Lung microvascular endothelial cell (primary cell): ENCODE results near the gene CCDC170. TPM values are rescaled to one million over a fixed set of nuclear protein-coding genes. Genes with fewer than 3 reads are reported as not detected.
A peak's percentile ranks its signal among the peaks of the same experiment; 100 is the strongest.
"Not testable (repeated sequence)": the region's sequence is repeated elsewhere in the genome, so short reads cannot be mapped to it uniquely, and the experiment has no call there.

Source experiments
- DNase-seq, 2 donors: peaks; one replicate each; pipeline versions ENCODE4 v3.0.0 to v3.0.0-alpha.2; 2010; ENCODE audit warnings: low read depth in 2 of 2
- total RNA-seq: library from RNA; depleted of rRNA; stranded (reverse); fragments of >200 nt; gene quantifications from 2 replicates; pipeline ENCODE4 v1.2.1, GENCODE V29; 2014

Gene CCDC170
- total RNA-seq, 1 donor from 2014 or later: not detected

DNA sequence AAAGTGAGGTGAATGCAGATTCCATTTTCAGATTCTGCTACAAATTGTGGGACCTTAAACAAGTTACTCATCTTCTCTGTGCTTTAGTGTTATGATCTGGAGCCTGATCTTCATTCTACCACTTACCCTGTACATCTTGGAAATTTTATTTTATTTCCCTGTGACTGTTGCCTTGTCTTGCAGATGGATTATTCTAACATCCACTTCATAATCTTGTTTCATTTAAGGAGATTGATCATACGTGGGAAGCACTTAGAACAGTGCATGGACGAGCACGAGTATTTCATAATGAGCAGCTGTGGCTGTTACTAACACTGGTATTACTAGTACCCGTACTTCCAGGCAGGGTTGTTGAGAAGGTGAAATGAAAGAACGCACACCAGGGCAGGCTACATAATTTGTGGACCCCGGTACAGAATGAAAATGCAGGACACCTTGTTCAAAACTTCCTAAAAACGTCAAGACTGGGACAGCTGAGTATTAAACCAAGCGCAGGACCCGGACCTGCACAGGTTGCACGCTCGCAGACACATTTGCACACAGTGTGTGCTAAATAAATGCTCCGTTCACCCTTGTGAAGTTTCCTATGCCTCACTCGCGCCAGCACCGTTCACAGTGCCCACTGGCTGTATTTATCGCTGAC lies 535 bp upstream of the CCDC170 start:
- peak in 1 of 2 donors; percentile 32 for DNase-seq

DNA sequence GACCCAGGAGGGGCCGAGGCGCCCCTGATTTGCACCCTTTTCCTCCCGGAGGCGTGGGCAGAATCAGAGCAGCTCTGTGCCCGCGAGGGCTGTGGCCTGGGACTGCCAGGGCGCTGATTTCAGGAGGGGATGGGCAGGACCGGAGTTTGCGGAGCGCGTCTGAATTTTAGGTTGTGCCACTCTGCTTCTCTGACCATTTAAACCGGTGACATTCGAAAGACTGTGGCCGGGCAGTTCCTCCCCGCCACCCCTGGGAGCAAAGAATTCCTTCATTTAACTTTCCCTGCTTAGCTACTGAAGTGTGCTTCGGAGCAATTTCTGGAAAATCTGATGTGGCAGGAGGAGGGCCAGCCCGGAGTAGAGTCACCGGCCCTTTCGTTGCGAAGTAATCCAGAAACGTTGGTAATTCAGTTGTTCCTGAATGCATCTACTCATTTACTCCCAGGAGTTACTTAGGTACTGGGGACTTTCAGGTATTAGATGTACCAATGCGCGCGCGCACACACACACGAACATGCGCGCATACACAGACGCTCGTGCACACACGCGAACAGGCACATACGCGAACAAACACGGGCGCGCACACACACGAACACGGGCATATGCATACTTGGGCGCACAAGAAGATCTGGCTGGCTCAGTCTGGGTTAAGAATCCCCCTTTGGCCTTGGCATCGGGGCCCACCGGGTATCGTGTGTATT lies 568 bp downstream of the CCDC170 start:
- DNase-seq: peak; percentile 44 to 55

DNA sequence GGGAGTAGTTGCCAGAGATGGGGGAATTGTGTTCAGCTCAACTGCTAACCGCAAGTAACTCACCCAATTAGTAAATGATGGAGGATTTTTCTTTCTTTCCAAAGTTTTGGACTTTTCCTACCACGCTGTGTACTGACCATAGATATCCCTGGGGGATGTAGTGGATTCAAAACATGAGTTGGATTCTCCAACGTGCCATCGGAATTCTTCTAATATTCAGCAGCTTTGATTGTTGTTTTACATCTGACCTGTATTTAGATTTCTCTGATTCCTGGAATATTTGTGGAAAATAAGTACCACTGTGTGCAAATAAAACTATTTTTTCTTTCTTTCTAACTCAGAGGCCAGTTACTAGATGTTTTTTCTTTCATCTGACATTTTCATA lies 1.1 kb downstream of the CCDC170 start:
- DNase-seq: no peak

DNA sequence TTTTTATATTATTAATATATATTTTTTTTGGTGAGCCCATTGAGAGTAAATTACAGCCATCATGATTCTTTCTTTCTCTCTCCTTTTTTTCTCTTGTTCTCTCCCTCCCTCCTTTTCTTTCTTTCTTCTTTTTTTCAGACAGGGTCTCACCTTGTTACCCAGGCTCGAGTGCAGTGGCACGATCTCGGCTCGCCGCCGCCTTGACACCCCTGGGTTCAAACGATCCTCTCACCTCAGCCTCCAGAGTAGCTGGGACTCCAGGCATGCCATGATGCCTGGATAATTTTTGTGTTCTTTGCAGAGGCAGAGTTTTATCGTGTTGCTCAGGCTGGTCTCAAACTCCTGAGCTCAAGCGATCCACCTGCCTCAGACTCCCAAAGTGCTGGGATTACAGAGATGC lies 1.6 kb downstream of the CCDC170 start:
- no peak for DNase-seq

DNA sequence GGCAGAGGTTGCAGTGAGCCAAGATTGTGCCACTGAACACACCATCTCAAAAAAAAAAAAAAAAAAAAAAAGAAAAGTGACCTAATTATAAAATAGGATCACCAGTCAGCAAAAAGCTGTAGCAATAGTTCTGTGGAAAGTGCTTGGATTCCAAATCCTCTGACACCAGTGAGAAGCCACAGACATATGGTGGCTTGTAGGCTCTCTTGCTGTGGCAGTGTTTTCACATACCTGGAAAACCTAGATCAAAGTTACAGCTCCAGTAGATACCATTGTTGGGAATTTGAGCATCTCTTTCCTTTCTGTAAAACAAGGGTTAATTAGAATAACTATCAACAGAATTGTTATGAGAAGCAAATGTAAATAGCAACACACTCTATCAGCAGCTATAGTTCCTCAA lies 4.1 kb downstream of the CCDC170 start:
- no peak for DNase-seq

- no peak for DNase-seq
Observed at GRCh38 chr6:151498327-151498726, 4.5 kb downstream of the CCDC170 start.

DNA sequence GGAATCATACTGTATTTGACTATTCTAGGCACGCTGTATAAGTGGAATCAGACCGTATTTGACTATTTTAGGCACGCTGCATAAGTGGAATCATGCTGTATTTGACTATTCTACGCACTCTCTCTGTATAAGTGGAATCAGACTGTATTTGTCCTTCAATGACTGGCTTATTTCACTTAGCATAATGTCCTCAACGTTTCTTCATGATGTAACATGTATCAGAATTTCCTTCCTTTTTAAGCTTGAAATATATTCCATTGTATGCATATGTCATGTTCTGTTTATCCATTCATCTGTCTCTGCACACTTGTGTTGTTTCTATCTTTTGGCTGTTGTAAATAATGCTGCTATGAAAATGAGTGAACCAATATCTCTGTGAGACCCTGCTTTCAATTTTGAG lies 5.7 kb downstream of the CCDC170 start:
- DNase-seq: no peak

- DNase-seq: no peak
Observed at GRCh38 chr6:151501511-151502136, 7.8 kb downstream of the CCDC170 start.

DNA sequence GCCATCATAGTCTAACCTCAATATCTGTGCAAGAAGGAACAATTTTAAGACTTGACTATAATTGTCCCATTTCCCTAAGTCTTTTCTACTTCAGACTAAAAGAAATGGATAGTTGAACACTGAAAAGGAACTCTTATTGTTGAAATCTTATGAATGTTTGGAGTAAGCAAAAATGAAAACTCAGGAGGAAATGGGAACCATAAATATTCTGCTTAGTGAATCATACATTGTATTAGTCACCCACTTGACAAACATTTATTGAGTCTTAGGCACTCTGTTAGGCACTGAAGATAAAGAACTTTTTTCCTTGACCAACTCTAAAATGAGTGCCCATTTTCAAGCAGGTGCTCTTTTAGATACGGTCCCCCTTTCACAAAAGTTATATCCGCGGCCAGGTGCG lies 8.7 kb downstream of the CCDC170 start:
- DNase-seq: peak in 1 of 2 donors; percentile 69

DNA sequence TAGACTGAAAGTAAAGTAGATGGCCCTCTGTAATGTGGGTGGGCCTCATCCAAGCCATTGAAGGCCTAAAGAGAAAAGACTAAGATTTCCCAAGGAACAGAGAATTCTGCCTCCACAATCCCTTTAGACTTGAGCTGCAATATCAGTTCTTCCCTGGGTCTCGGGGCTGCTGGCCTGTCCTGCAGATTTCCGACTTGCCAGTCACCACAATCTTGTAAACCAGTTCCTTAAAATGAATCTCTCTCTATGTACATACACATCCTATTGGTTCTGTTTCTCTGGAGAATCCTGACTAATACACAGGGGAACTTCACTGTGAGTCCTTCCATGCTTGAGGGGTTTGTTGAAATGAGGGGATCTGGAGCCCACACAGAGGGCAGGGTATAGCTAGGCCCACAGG lies 12.9 kb downstream of the CCDC170 start:
- DNase-seq: no peak

DNA sequence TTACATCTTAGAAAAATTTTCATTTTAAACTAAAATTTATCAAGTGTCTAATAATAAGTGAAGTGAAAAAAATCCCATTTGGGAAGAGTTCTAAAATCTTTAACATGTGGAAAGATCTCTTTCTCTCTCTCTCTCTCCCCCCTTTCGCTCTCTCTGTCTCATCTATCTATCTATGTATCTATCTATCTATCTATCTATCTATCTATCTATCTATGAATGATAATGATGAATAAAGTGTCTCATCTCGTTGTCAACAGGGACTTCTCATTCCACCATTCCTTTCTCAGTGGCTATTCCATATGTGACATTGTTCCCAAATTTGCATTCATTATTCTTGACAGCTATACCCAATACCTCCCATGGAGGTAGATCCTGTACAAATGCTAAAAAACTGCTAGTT lies 15.2 kb downstream of the CCDC170 start:
- DNase-seq: no peak

DNA sequence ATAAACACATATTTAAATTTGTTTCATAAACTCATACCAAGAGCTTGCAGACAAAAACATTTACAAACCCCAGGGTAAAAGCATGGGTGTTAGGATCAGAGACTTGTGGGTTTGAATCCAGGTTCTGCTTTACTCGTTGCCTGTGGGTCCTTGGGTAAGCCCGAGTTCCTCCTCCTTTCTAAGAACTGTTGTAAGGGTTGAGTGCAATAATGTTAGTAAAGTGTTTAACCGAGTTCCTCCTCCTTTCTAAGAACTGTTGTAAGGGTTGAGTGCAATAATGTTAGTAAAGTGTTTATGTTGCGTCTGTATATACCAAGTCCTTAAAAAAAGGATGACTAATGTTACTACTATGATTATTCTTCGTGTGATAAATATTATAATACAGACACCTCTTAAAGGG lies 18.7 kb downstream of the CCDC170 start:
- DNase-seq: no peak

GRCh38 chr6:151514000-151514730 lies 20.3 kb downstream of the CCDC170 start:
- DNase-seq: no peak

GRCh38 chr6:151518992-151519391 lies 25.2 kb downstream of the CCDC170 start:
- DNase-seq: not testable (repeated sequence)

DNA sequence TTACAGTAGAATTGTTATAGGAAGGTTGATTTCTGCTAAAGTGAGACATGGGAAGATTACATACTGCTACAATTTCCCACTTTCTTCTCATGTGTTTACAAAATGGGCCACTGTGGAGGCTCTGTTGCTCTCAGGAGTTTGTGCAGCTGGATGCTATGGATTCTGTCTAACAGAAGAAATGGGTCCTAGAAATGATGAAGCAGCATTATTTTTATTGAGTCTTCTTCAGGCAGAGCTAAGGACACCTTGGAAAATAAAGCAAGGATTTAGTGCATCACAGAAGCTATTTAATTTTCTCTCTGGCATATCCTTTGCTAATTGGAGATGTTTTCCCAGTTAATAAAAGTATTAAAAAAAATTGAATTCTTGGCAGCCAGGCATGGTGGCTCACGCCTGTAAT lies 29.2 kb downstream of the CCDC170 start:
- DNase-seq: no peak

- no peak for DNase-seq
Observed at GRCh38 chr6:151524059-151524458, 30.2 kb downstream of the CCDC170 start.

DNA sequence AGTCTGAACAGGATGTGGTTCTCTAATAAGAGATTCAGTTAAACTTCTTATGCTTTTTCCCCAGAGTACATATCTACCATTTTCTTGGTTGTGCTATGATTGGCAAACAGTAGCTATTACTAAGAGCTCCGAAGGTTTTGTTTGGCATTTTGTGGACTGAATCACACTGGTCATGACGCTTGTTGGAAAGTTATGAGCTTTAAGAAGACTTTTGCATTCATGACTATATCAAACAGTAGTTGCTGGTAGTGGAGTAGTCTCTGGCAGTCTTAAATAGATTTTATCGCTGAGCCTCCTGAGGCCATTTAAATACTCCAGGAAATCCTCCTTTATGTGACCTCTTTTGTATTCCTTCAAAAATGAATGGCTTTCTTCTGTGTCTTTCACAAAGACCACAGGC lies 40.8 kb downstream of the CCDC170 start:
- DNase-seq: peak in 1 of 2 donors; percentile 17

DNA sequence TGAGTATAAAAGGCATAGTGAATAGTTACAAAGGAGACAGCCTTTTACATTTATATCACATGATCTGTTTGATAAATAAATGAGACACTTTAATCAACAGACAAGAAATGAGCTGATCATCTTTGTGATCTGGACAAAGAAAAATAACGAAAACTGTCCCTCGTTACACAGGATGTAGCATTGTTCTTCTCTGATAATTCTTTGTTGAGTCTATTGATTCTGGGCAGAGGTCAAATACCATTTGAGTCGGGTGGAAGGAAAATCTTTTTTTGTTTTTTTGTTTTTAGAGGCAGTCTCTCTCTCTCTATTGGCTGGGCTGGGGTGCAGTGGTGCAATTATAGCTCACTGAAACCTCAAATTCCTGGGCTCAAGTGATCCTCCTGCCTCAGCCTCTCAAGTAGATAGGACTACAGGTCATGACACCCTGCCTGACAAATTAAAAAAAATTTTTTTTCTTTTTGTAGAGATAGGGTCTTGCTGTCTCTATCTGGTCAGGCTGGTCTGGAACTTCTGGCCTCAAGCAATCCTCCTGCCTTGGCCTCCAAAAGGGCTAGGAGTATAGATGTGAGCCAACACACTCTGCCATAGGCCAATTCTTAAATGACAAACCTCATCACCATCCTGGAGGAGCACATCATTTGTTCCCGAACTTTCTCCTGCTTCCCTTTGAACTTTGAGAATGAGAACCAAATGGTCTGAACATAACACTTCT lies 41.8 kb downstream of the CCDC170 start:
- DNase-seq: no peak

DNA sequence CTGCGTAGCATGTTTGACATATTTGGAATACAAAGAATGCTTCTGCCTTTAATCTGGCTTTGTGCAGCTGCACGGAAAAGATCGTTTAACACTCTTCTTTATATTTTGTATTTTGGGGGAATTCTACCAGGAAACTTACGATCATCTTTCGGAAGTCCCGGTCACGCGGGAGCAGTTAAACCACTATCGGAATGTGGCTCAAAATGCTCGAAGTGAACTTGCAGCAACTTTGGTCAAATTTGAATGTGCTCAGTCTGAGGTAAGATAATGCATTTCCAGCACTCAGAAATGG lies 42.3 kb downstream of the CCDC170 start:
- DNase-seq: no peak

DNA sequence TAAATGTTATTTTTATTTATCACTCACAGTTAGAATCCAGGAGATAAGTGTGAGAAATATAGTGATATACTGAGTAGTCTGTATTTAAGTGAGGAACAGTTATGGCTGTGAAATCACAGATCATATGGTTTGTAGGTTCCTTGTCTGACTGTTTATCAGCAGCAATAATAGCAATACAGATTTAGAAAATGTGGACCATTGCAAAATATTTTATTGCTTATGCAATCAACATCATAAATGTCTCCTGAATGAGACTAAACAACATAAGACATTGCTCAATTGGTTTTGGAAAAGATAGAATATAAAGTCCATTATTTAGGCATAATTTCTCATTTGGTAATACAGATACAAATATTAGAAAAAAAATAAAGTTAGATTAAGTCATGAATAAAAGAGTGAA lies 43.7 kb downstream of the CCDC170 start:
- no peak for DNase-seq

DNA sequence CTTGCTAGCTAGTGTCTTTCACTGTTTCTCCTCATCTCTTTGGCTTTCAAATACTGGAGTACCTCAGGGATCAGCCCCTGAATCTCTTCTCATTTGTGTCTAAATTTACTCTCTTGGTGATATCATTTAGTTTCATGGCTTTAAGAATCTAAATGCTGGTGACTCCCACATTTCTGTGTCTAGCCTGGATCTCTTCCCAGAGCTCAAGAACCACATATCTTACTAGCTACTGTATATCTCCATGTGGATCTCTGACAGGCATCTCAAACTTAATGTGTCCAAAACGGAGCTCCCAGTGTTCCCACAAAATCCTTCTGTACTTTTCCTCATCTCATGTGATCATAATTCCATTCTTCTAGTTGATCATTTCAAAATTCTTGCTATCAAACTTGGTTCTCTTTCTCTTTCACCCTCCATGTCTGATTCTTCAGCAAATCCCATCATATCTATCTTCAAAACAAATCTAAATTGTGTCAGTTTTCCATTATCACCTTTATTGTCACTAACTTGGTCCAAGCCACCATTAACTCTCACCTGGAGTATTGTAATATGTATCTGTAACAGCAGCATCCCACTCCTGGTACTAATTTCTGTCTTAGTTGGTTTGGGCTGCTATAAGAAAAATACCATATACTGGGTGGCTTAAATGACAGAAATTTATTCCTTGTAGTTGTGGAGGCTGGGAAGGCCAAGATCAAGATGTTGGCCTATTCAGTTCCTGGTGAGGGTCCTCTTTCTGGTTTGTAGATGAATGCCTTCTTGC lies 45.9 kb downstream of the CCDC170 start:
- DNase-seq: no peak
